SK-N-SH (cell line): ENCODE measurements around the gene NDUFV2. TPM values are rescaled to one million over a fixed set of nuclear protein-coding genes. Genes with fewer than 3 reads are reported as not detected.
A peak's percentile ranks its signal among the peaks of the same experiment; 100 is the strongest.

Experiments used
- CTCF ChIA-PET: fragments of 300-600, 350-600 bp; formaldehyde crosslinking; extraction: SDS; loops from one replicate; lab custom pipeline; 2021; lab: Yijun Ruan, JAX
- POLR2A ChIA-PET: fragments of 350-600 bp; sonication (Branson Sonifier 250); formaldehyde crosslinking; extraction: SDS; loops from one replicate; lab custom pipeline; 2020; ENCODE audit warnings: antibody characterized with exemption, inconsistent platforms; lab: Yijun Ruan, JAX
- DNase-seq: peaks from one replicate; pipeline ENCODE4 v3.0.0; 2012
- H2AFZ ChIP-seq: fragments of 200-600 bp; sonication (generic); 2 replicates; pipeline ENCODE4 v1.8.1; 2016; ENCODE audit warnings: antibody characterized with exemption, mild to moderate bottlenecking, low read depth
- H3F3A ChIP-seq: fragments of 200-600 bp; sonication (generic); replicated peaks from 2 replicates; pipeline ENCODE3; 2016; ENCODE audit warnings: antibody characterized with exemption, mild to moderate bottlenecking; ENCODE audit not compliant: insufficient read depth
- H3K27ac ChIP-seq, 2 experiments: fragments of 200-500 bp in 1 of 2; fragments of 200-600 bp in 1 of 2; sonication (Bioruptor generic) in 1 of 2; sonication (generic), shearing (Covaris generic) in 1 of 2; 2 replicates each; pipeline versions ENCODE4 v1.5.1 to v1.6.1; 2014 to 2016; ENCODE audit warnings: low read depth in 2 of 2, inconsistent platforms in 1 of 2, low read length in 1 of 2, mild to moderate bottlenecking in 1 of 2, mixed read lengths in 1 of 2
- H3K27me3 ChIP-seq: fragments of 200-600 bp; sonication (generic), shearing (Covaris generic); 2 replicates; pipeline ENCODE4 v1.6.1; 2016; ENCODE audit warnings: mixed run types; ENCODE audit not compliant: insufficient read depth
- H3K36me3 ChIP-seq, 2 experiments: fragments of 200-500 bp in 1 of 2; fragments of 200-600 bp in 1 of 2; sonication (Bioruptor generic) in 1 of 2; sonication (generic) in 1 of 2; replicated peaks in 1 of 2; 2 replicates each; pipeline versions ENCODE3 to v1.5.1; 2014 to 2016; ENCODE audit warnings: low read length in 1 of 2, mild to moderate bottlenecking in 1 of 2; ENCODE audit not compliant: insufficient read depth in 2 of 2, control insufficient read depth in 1 of 2
- H3K4me1 ChIP-seq, 2 experiments: fragments of 200-500 bp in 1 of 2; fragments of 200-600 bp in 1 of 2; sonication (Bioruptor generic) in 1 of 2; sonication (generic), shearing (Covaris generic) in 1 of 2; 2 replicates each; pipeline versions ENCODE4 v1.5.1 to v1.6.1; 2014 to 2016; ENCODE audit warnings: low read depth in 1 of 2, low read length in 1 of 2, mixed run types in 1 of 2; ENCODE audit not compliant: insufficient read depth in 2 of 2, control insufficient read depth in 1 of 2
- H3K4me2 ChIP-seq: fragments of 200-600 bp; sonication (generic), shearing (Covaris generic); 2 replicates; pipeline ENCODE4 v1.6.1; 2017; ENCODE audit warnings: mixed run types
- H3K4me3 ChIP-seq, 2 experiments: fragments of 200-500 bp in 1 of 2; fragments of 200-600 bp in 1 of 2; sonication (Bioruptor generic) in 1 of 2; sonication (generic), shearing (Covaris generic) in 1 of 2; 2 replicates each; pipeline versions ENCODE4 v1.5.1 to v1.8.1; 2014 to 2016; ENCODE audit warnings: low read depth in 2 of 2, inconsistent platforms in 1 of 2, low read length in 1 of 2, mild to moderate bottlenecking in 1 of 2, mixed read lengths in 1 of 2, moderate library complexity in 1 of 2
- H3K79me2 ChIP-seq: fragments of 200-600 bp; sonication (generic); 2 replicates; pipeline ENCODE4 v1.8.1; 2017; ENCODE audit warnings: mild to moderate bottlenecking; ENCODE audit not compliant: insufficient read depth
- H3K9ac ChIP-seq: fragments of 200-600 bp; sonication (generic); 2 replicates; pipeline ENCODE4 v1.6.1; 2017; ENCODE audit warnings: mixed run types
- H3K9me2 ChIP-seq: fragments of 200-600 bp; sonication (generic); 2 replicates; pipeline ENCODE4 v1.6.1; 2017; ENCODE audit warnings: mixed run types
- H3K9me3 ChIP-seq: fragments of 200-600 bp; sonication (generic); 2 replicates; pipeline ENCODE4 v1.6.1; 2017; ENCODE audit warnings: mixed run types, mild to moderate bottlenecking, moderate library complexity
- H4K20me1 ChIP-seq: fragments of 200-600 bp; sonication (generic); 2 replicates; pipeline ENCODE4 v1.6.1; 2017; ENCODE audit warnings: mild to moderate bottlenecking, mixed run types; ENCODE audit not compliant: insufficient read depth
- EP300 ChIP-seq, 2 experiments: IDR thresholded peaks; 2 replicates each; pipeline versions ENCODE4 v1.4.0 to v1.6.1; 2012; ENCODE audit warnings: borderline replicate concordance in 1 of 2, low read depth in 1 of 2, low read length in 1 of 2
- EZH2phosphoT487 ChIP-seq: fragments of 200-600 bp; sonication (generic); IDR thresholded peaks from 2 replicates; pipeline ENCODE4 v1.6.1; 2017; ENCODE audit warnings: low read depth, mixed run types, mild to moderate bottlenecking, antibody characterized with exemption, moderate library complexity, borderline replicate concordance
- FOSL2 ChIP-seq: IDR thresholded peaks from 2 replicates; pipeline ENCODE4 v1.4.0; 2012; ENCODE audit warnings: low read depth, mild to moderate bottlenecking, moderate library complexity, borderline replicate concordance
- FOXJ3 ChIP-seq: sonication (generic); formaldehyde crosslinking; IDR thresholded peaks from 2 replicates; pipeline ENCODE4 v1.5.1; 2020; ENCODE audit warnings: mild to moderate bottlenecking, missing genetic modification reagents
- GABPA ChIP-seq: IDR thresholded peaks from 2 replicates; pipeline ENCODE4 v1.4.0; 2012; ENCODE audit warnings: low read depth, mild to moderate bottlenecking
- GATA2 ChIP-seq: sonication (generic); formaldehyde crosslinking; IDR thresholded peaks from 2 replicates; pipeline ENCODE4 v1.5.0; 2020; ENCODE audit warnings: mild to moderate bottlenecking, missing genetic modification reagents
- JUND ChIP-seq: IDR thresholded peaks from 2 replicates; pipeline ENCODE4 v1.4.0; 2012
- MEF2A ChIP-seq: IDR thresholded peaks from 2 replicates; pipeline ENCODE4 v1.4.0; 2012; ENCODE audit warnings: low read depth, borderline replicate concordance
- MXI1 ChIP-seq: IDR thresholded peaks from 2 replicates; pipeline ENCODE4 v1.6.1; 2012; ENCODE audit warnings: mild to moderate bottlenecking, low read depth, low read length, improper control_type of control experiment
- NRF1 ChIP-seq: IDR thresholded peaks from 2 replicates; pipeline ENCODE4 v1.6.1; 2012; ENCODE audit warnings: low read depth, mild to moderate bottlenecking, low read length
- POLR2AphosphoS5 ChIP-seq: IDR thresholded peaks from 2 replicates; pipeline ENCODE4 v1.6.1; 2012; ENCODE audit warnings: low read depth, low read length
- RAD21 ChIP-seq: IDR thresholded peaks from 2 replicates; pipeline ENCODE4 v1.6.1; 2012; ENCODE audit warnings: mild to moderate bottlenecking, low read length
- RCOR1 ChIP-seq: fragments of 150-350 bp; IDR thresholded peaks from 2 replicates; pipeline ENCODE4 v1.6.1; 2017; ENCODE audit warnings: antibody characterized with exemption, low read length
- RXRA ChIP-seq: IDR thresholded peaks from 2 replicates; pipeline ENCODE4 v1.4.0; 2012; ENCODE audit warnings: low read depth, mild to moderate bottlenecking, borderline replicate concordance
- SIN3A ChIP-seq: IDR thresholded peaks from 2 replicates; pipeline ENCODE4 v1.6.1; 2012; ENCODE audit warnings: low read depth, mild to moderate bottlenecking, low read length, moderate library complexity, borderline replicate concordance
- TAF1 ChIP-seq: IDR thresholded peaks from 2 replicates; pipeline ENCODE4 v1.6.1; 2012; ENCODE audit warnings: low read depth, mild to moderate bottlenecking, low read length, moderate library complexity, borderline replicate concordance
- TCF12 ChIP-seq: IDR thresholded peaks from 2 replicates; pipeline ENCODE4 v1.4.0; 2012
- WGBS: methylation state at CpG from one replicate; pipeline ENCODE4 v1.1.6; 2017; ENCODE audit warnings: low lambda C conversion rate; 5-methylcytosine and 5-hydroxymethylcytosine counted together
- polyA plus RNA-seq, 3 experiments: library from polyadenylated mRNA; depleted of rRNA; stranded (reverse); fragments of >200 nt; gene quantifications; 2 replicates each; pipeline ENCODE4 v1.2.3, GENCODE V29; 2012
- TF ChIP-seq, protein P1 (sequence below): IDR thresholded peaks from 2 replicates; pipeline ENCODE4 v1.4.0; 2012; ENCODE audit warnings: low read depth
- TF ChIP-seq, protein P2 (sequence below): IDR thresholded peaks from 2 replicates; pipeline ENCODE4 v1.4.0; 2012; ENCODE audit warnings: low read depth, borderline replicate concordance
- TF ChIP-seq, protein P3 (sequence below): IDR thresholded peaks from 2 replicates; pipeline ENCODE4 v1.4.0; 2012; ENCODE audit warnings: low read depth, borderline replicate concordance
- TF ChIP-seq, protein P4 (sequence below): fragments of 150-350 bp; IDR thresholded peaks from 2 replicates; pipeline ENCODE4 v1.6.1; 2016; ENCODE audit warnings: mild to moderate bottlenecking, low read depth, low read length

The NDUFV2 gene
- polyA plus RNA-seq, 1 of the 3 experiments (the other 2 are of a cell fraction) = 101 TPM

DNA sequence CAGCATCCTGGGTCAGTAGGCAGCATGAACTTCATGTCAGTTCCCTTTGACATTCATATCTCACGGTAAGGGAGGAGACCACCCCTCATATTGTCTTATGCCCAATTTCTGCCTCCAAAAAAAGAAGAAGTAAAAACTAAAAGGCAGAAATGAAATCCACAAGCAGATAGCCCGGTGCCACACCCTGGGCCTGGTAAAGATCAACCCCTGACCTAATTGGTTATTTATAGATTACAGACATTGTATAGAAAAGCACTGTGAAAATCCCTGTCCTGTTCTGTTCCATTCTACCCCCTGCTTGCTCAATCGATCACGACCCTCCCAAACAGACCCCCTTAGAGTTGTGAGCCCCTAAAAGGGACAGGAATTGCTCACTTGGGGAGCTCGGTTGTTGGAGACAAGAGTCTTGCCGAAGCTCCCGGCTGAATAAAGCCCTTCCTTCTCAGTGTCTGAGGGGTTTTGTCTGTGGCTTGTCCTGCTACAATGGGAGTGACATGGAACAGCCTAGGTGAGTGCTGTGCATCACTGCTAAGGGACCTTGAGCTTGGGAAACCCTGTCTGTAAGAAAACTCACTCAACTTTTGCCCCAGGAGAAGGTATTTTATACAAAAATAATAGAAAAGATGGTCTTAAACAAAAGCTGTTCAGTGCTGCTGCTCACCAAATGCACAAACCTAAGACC lies 11.1 kb downstream of the NDUFV2 start:
- no peak overlapping the region for H3K9ac ChIP-seq
- DNase-seq = no peak
- peaks cover 8 to 16% of the 10 kb centered on the region in 2 experiments for H3K36me3 ChIP-seq
- no peak overlapping the region for H3K27ac ChIP-seq
- H3K4me3 ChIP-seq = no peak overlapping the region
- ChIA-PET POLR2A (no interaction called here), CTCF (interaction anchor here (1.1 to 1.7 kb wide), 2 partner anchors 10 to 12 kb away, joined by 3 to 4 read pairs; no protein-coding TSS in a partner anchor)
- H3K4me1 ChIP-seq = peaks cover 13 to 29% of the 10 kb centered on the region in 2 experiments; a peak in 3 of 4 replicates
- H3F3A ChIP-seq = peaks cover 53% of the 10 kb centered on the region
- H3K79me2 ChIP-seq = peaks cover 99% of the 10 kb centered on the region
- H3K27me3 ChIP-seq = no peaks in the 10 kb centered on the region
- H3K9me2 ChIP-seq = no peaks in the 10 kb centered on the region
- no peak for TF ChIP-seq RAD21
- TF ChIP-seq SIN3A = no peak
- no peak for TF ChIP-seq TAF1
- H3K9me3 ChIP-seq = no peaks in the 10 kb centered on the region
- WGBS = 82% methylated on average over 7 of the region's 7 CpGs
- H2AFZ ChIP-seq = no peak overlapping the region
- H3K4me2 ChIP-seq = peak overlapping the region; percentile 18; the same call in 1 of the 2 replicates
- peaks cover 72% of the 10 kb centered on the region for H4K20me1 ChIP-seq

DNA sequence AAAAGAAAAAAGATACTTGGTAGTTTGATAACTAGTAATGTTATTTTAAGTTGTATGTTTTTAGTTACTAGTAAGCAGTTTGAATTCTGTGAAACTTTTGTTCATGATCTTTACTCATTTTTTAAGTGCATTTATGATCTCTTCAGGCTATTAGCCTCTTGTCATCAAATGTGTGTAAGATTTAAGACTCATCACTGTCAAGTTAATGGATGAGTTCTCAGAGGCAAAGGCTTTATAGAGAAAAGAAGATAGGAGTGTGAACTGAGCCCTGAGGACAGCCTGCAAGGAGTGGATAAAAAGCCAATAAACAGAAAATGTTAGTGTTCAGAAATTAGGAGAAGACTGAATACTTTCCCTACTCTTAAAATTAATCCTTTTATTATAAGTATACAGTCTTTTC lies 13.5 kb downstream of the NDUFV2 start:
- no peak for DNase-seq
- Histone ChIP-seq H3K4me1 (peaks cover 18 to 27% of the 10 kb centered on the region in 2 experiments; a peak in 3 of 4 replicates), H3K79me2 (peaks cover 99% of the 10 kb centered on the region), H3K9me3 (no peaks in the 10 kb centered on the region), H2AFZ (no peak overlapping the region), H3K4me3 (no peak overlapping the region), H3K27me3 (no peaks in the 10 kb centered on the region), H3K9ac (no peak overlapping the region), H3F3A (peaks cover 51% of the 10 kb centered on the region), H3K4me2 (no peak overlapping the region), H3K27ac (peak overlapping the region; percentile 26 to 84; a peak in 3 of 4 replicates), H4K20me1 (peaks cover 55% of the 10 kb centered on the region), H3K36me3 (peaks cover 29 to 31% of the 10 kb centered on the region in 2 experiments), H3K9me2 (no peaks in the 10 kb centered on the region)
- no peak for TF ChIP-seq FOXJ3 (CRISPR knock-in tag)
- no peak for TF ChIP-seq POLR2AphosphoS5
- no peak for TF ChIP-seq MXI1
- TF ChIP-seq TAF1 = no peak
- TF ChIP-seq, protein P1, sequence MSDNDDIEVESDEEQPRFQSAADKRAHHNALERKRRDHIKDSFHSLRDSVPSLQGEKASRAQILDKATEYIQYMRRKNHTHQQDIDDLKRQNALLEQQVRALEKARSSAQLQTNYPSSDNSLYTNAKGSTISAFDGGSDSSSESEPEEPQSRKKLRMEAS = no peak
- TF ChIP-seq EZH2phosphoT487 = no peak
- TF ChIP-seq, protein P2, sequence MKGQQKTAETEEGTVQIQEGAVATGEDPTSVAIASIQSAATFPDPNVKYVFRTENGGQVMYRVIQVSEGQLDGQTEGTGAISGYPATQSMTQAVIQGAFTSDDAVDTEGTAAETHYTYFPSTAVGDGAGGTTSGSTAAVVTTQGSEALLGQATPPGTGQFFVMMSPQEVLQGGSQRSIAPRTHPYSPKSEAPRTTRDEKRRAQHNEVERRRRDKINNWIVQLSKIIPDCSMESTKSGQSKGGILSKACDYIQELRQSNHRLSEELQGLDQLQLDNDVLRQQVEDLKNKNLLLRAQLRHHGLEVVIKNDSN = no peak
- TF ChIP-seq MEF2A = no peak
- TF ChIP-seq, protein P3, sequence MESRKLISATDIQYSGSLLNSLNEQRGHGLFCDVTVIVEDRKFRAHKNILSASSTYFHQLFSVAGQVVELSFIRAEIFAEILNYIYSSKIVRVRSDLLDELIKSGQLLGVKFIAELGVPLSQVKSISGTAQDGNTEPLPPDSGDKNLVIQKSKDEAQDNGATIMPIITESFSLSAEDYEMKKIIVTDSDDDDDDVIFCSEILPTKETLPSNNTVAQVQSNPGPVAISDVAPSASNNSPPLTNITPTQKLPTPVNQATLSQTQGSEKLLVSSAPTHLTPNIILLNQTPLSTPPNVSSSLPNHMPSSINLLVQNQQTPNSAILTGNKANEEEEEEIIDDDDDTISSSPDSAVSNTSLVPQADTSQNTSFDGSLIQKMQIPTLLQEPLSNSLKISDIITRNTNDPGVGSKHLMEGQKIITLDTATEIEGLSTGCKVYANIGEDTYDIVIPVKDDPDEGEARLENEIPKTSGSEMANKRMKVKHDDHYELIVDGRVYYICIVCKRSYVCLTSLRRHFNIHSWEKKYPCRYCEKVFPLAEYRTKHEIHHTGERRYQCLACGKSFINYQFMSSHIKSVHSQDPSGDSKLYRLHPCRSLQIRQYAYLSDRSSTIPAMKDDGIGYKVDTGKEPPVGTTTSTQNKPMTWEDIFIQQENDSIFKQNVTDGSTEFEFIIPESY = no peak
- no peak for TF ChIP-seq FOSL2
- TF ChIP-seq NRF1 = no peak
- TF ChIP-seq, protein P4, sequence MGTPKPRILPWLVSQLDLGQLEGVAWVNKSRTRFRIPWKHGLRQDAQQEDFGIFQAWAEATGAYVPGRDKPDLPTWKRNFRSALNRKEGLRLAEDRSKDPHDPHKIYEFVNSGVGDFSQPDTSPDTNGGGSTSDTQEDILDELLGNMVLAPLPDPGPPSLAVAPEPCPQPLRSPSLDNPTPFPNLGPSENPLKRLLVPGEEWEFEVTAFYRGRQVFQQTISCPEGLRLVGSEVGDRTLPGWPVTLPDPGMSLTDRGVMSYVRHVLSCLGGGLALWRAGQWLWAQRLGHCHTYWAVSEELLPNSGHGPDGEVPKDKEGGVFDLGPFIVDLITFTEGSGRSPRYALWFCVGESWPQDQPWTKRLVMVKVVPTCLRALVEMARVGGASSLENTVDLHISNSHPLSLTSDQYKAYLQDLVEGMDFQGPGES = no peak
- TF ChIP-seq TCF12 = no peak
- TF ChIP-seq GABPA = no peak
- no peak for TF ChIP-seq GATA2 (CRISPR knock-in tag)
- no peak for TF ChIP-seq RCOR1
- no peak for TF ChIP-seq EP300 (IDR thresholded peaks at IDR 0.05; ENCODE audit: borderline replicate concordance in 1 of 2, low read depth in 1 of 2, low read length in 1 of 2)
- TF ChIP-seq JUND = no peak
- no peak for TF ChIP-seq RXRA
- ChIA-PET POLR2A (no interaction called here), CTCF (no interaction called here)
